HG03469 (cell line): ENCODE measurements around the gene EFHC2.

Experiments
- ATAC-seq: cut with Tn5 transposase; IDR thresholded peaks from one replicate; pipeline ENCODE4 v1.9.1; 2021; ENCODE audit warnings: mild to moderate bottlenecking, moderate library complexity, moderate number of reproducible peaks; ENCODE audit not compliant: unreplicated experiment

EFHC2 gene, protein sequence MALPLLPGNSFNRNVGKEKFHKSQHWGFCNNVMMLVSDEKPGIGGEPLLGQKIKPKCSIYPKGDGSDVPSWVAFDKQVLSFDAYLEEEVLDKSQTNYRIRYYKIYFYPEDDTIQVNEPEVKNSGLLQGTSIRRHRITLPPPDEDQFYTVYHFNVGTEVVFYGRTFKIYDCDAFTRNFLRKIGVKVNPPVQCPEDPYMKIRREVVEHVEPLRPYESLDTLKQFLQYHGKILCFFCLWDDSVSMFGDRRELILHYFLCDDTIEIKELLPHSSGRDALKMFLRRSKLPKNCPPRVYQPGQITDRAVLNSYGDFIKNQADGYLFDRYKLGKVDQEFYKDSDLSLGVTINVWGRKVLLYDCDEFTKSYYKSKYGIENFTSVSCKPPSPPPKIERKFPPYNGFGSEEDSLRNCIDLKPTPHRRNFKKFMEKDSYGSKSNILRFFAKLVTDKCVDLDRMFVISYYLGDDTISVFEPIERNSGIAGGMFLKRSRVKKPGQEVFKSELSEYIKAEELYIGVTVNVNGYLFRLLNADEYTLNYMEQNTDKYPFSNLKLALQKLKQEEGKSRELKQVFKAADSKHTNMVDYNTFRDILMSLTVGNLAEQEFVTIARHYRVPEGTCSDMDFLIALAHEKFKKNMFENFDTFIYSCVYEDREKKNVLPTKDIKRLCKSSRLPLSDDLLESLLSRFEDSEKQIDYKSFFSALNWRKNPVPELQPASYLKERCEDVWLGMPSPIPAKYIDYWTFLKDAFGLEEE

GRCh38 chrX:44343412-44344141, at the start of gene EFHC2:
TSS of gene EFHC2 (minus strand) at chrX:44343672. CDS start at chrX:44343588, 84 bp downstream.
- ATAC-seq = no peak

DNA sequence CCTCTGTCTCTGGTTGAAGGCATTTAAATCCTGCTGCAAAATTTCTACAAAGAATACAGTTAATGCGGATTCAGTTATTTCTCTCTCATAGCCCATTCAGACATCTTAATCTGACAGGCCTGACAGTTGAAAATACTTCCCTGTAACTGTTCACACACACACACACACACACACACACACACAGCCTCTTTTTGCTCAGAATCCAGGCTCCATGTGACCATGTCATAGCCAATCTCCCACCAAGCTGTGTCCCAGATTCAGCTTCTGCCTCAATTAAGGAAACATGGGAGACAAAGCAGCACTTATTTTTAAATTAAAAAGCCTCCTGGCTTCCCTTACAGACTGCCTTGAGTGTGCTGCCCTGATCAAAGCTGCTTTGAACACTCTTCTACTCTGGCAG, 49.3 kb upstream of the EFHC2 start:
- ATAC-seq = no peak

DNA sequence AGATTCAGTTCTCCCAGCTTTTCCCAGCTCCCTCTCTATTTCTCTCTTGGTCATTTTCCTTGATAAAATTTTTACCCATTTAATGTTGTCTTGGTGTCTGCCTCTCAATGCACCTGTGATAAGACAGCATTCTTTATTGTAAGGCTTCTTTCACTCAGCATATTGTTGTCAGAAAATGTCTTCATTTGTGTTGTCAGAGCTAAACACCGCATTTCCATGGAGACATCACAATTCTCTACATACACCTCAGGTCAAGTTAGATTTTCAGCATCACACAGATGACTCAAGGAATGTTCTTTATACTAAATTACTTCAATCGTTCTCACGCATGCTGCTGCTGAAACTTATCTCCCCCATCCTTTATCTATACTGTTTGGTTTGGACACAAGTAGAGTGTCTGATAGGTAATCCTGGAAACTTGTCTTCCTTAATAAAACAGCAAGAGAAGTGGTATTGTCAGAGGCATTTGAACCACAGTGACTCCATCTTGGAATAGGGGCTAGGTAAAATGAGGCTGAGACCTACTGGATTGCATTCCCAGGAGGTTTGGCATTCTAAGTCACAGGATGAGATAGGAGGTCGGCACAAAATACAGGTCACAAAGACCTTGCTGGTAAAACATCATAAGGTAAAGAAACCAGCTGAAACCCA, 41.3 kb upstream of the EFHC2 start:
- no peak for ATAC-seq

- ATAC-seq = no peak
Measured at GRCh38 chrX:44382871-44383270, 39.4 kb upstream of the EFHC2 start.

DNA sequence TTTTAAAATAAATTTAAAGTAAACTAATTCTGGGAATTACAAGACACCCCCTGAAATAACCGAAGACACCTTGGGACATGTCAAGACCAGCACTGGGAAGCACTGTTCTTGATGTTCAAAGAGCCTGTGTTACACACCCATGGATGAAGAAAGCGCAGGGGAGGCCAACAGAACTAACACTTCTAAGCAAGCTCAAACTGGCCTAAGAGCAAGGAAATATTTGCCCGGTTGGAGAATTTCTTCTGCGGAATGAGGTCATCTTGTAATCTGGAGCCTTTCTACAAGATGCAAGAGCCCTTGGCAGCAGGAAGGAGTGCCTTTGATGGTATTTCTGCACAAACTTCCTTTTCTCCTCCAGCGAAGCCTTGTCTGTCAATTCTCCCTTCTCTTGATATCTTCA, 9.3 kb upstream of the EFHC2 start:
- no peak for ATAC-seq

DNA sequence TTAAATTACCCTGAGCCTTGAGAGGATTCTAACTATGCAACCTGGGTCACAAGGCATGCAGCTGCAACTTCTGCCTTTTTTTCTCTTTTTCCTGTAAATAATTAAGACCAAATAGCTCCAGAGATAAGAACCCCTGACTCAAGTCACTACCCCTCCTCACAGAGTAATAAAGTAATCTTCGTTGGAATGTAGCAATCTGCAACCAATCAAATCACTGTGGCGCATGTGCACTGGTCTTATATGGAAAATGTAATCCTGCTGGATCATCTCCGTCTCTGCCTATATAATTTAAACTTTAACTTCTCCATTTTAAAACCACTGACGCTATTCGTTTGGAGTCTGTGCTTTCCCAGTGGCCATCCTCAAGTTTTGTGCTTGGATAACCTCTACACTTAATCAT, 6.1 kb upstream of the EFHC2 start:
- ATAC-seq = no peak

GRCh38 chrX:44344687-44345086, 1.2 kb upstream of the EFHC2 start:
- no peak for ATAC-seq

DNA sequence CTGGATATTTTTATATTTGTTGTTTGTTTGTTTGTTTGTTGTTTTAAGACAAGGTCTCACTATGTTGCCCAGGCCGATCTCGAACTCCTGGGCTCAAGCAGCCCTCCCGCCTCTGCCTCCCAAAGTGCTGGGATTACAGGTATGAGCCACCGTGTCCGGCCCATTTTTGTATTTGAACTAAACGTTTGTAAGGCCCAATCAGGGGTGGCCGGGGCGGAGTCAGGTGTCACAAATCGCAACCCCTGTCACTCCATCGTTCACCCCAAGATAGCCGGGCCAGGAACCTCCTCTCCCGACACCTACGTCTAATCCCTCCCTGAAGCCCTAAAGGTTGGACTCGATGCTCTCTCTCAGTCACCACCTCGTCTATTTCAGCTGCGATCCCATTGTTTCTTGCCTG, 722 bp upstream of the EFHC2 start:
- ATAC-seq = no peak

GRCh38 chrX:44342866-44343265, 606 bp downstream of the EFHC2 start:
- ATAC-seq = no peak

DNA sequence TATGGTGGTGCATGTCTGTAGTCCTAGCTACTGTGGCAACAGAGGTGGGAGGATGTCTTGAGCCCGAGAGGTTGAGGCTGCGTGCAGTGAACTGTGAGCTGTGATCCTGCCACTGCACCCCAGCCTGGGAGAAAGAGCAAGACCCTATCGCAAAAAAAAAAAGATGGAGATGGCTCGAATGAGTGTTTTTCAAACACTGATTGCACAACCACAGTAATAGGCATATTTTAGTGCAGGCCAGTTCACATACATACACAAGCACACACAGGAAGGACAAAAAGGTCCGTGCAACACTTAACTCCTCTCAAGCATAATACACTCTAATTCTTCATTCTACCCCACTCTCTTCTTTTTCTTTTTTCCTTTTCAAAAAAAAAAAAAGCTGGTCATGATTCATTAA, 5.1 kb downstream of the EFHC2 start:
- ATAC-seq = no peak

- ATAC-seq = no peak
Measured at GRCh38 chrX:44332437-44332836, 11.0 kb downstream of the EFHC2 start.

- no peak for ATAC-seq
Measured at GRCh38 chrX:44330227-44330626, 13.2 kb downstream of the EFHC2 start.

DNA sequence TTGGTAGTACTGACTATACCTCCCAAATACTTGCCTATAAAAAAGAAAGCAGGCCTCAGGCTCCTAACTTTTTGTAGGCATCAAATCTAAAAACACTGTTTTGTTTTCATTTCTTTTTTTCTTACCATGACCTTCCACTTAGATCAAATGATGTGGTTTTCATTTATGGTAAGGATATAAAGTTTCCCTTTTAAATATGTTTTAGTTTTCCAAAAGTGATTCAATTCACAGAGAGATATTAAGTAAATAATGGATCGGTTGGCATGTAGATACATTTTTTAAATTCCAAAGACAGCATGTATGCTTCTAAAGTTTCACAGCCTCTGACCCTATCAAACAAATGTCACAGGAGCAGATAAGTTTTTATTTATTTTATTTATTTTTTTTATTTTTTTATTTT, 23.9 kb downstream of the EFHC2 start:
- no peak for ATAC-seq

DNA sequence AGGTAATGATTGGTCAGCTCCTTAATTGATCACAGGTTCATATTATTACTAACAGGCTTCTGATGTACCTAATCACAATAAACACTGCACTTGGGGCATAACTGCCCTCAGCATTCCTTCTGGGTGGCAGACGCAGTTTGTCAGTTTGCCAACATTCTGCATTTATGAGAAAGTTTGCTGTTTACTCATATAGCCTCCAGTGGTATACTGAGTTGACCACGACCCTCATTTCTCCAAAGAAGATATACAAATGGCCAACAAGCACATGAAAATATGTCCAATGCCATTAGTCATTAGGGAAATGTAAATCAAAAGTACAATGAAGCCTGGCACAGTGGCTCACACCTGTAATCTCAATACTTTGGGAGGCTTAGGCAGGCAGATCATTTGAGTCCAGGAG, 26.3 kb downstream of the EFHC2 start:
- no peak for ATAC-seq

DNA sequence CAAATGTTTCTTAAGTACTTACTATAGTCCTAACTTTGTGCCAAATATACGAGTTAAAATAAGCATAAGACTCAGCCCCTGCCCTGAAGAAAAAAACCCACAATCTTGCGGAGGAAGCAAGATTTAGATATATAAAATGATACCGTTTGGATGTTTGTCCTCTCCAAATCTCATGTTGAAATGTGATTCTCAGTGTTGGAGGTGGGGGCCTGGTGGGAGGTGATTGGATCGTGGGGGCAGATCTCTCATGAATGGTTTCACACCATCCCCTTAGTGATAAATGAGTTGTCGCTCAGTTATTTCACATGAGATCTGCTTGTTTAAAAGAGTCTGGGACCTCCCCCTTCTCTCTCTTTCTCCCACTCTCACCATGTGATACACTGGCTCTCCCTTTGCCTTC, 28.7 kb downstream of the EFHC2 start:
- ATAC-seq = no peak

- ATAC-seq = no peak
Measured at GRCh38 chrX:44314259-44314734, 29.2 kb downstream of the EFHC2 start.

GRCh38 chrX:44312421-44312820, 31.1 kb downstream of the EFHC2 start:
- ATAC-seq = no peak

DNA sequence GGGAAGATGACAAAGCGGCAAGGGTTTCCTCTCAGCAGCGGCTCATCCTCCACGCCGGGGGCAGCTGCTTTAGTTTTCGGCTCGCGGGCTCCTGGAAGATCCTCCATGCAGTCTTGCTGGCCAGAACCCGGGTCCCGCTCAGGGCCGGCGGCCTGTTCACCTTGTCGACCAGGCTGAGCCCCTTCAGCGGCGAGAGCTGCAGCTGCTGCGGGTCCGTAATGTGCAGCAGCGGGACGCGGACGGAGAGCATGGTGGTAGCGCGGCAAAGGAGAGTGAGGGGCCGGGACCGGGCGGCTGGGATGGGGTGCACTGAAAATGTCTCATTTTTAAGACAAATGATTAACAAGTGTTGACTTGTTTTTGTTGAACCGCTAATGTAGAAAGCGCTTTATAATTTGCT, 33.2 kb downstream of the EFHC2 start:
- no peak for ATAC-seq

DNA sequence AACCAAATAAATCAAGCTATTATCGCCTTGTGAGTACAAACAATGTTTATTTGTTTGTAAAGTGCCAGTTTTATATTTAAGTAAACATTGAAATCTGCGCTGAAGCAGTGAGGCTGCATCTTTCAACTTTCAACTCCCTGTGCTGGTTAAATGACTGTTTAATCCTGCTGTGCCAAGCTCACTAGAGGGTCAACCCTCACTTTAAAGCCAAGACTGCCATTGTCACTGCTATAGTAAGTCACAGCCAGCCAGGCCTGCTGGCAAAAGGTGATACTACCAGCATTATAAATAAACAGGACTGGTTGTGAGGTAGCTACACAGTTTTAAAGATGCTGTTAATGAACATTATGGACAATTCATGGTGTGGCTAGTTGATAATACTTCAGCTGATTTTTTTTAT, 34.6 kb downstream of the EFHC2 start:
- ATAC-seq = no peak

GRCh38 chrX:44306356-44306755, 37.1 kb downstream of the EFHC2 start:
- no peak for ATAC-seq

DNA sequence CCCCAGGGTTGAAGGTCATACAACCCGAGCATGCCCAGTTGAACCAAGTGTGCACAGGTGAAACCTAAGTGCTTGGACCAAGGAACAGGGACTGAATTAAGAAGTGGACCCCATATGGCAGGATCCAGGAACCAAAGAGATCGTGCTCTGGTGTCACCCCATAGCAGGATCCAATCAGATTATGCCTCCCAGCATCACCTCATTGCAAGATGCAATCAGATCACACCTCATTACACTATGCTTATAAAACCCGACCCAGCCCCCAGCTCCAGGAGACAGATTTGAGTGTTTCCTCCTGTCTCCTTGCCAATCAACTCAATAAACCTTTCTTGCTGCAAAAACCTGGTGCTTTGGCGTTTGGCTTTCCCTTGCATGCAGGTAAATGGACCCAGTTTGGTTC, 37.6 kb downstream of the EFHC2 start:
- no peak for ATAC-seq
